Fibroblast of skin of left biceps (primary cell): ENCODE data around the gene TFDP1.
A peak's percentile ranks its signal among the peaks of the same experiment; 100 is the strongest.
"Not testable (repeated sequence)": the region's sequence is repeated elsewhere in the genome, so short reads cannot be mapped to it uniquely, and the experiment has no call there.

ENCODE experiments used
- DNase-seq, 2 experiments: peaks; one replicate each; pipeline ENCODE4 v3.0.0-alpha.2; 2013; ENCODE audit warnings: low read depth in 2 of 2

TFDP1 gene

GRCh38 chr13:113550453-113550852 is 34.1 kb upstream of the TFDP1 start:
- DNase-seq, result no peak

- no peak for DNase-seq
Measured at GRCh38 chr13:113551081-113552000, 33.2 kb upstream of the TFDP1 start.

- DNase-seq, result no peak
Measured at GRCh38 chr13:113552079-113552478, 32.5 kb upstream of the TFDP1 start.

- DNase-seq, result no peak
Measured at GRCh38 chr13:113552786-113553434, 31.6 kb upstream of the TFDP1 start.

- DNase-seq, result no peak
Measured at GRCh38 chr13:113553511-113554332, 30.8 kb upstream of the TFDP1 start.

- no peak for DNase-seq
Measured at GRCh38 chr13:113554333-113554700, 30.2 kb upstream of the TFDP1 start.

- DNase-seq, result no peak
Measured at GRCh38 chr13:113555141-113555540, 29.4 kb upstream of the TFDP1 start.

GRCh38 chr13:113557013-113557412 is 27.5 kb upstream of the TFDP1 start:
- DNase-seq, result no peak

- no peak for DNase-seq
Measured at GRCh38 chr13:113558461-113558860, 26.1 kb upstream of the TFDP1 start.

GRCh38 chr13:113559061-113559460 is 25.5 kb upstream of the TFDP1 start:
- DNase-seq, result no peak

- DNase-seq, result no peak
Measured at GRCh38 chr13:113559901-113560644, 24.5 kb upstream of the TFDP1 start.

GRCh38 chr13:113560645-113561416 is 23.7 kb upstream of the TFDP1 start:
- DNase-seq, result no peak

GRCh38 chr13:113561417-113562084 is 23.0 kb upstream of the TFDP1 start:
- DNase-seq, result no peak

- peak; percentile 38 to 41 for DNase-seq
Measured at GRCh38 chr13:113562085-113562749, 22.3 kb upstream of the TFDP1 start.

GRCh38 chr13:113562844-113563243 is 21.7 kb upstream of the TFDP1 start:
- no peak for DNase-seq

- not testable (repeated sequence) for DNase-seq
Measured at GRCh38 chr13:113563511-113563910, 21.0 kb upstream of the TFDP1 start.

GRCh38 chr13:113564331-113565023 is 20.1 kb upstream of the TFDP1 start:
- no peak for DNase-seq

GRCh38 chr13:113565526-113566226 is 18.9 kb upstream of the TFDP1 start:
- no peak for DNase-seq

GRCh38 chr13:113566227-113566561 is 18.4 kb upstream of the TFDP1 start:
- DNase-seq, result no peak
